HG03064 (cell line): ENCODE data around the gene DEAF1.

ENCODE experiments used
- ATAC-seq: cut with Tn5 transposase; IDR thresholded peaks from one replicate; pipeline ENCODE4 v1.9.1; 2021; ENCODE audit warnings: low read depth; ENCODE audit not compliant: unreplicated experiment

Gene DEAF1

DNA sequence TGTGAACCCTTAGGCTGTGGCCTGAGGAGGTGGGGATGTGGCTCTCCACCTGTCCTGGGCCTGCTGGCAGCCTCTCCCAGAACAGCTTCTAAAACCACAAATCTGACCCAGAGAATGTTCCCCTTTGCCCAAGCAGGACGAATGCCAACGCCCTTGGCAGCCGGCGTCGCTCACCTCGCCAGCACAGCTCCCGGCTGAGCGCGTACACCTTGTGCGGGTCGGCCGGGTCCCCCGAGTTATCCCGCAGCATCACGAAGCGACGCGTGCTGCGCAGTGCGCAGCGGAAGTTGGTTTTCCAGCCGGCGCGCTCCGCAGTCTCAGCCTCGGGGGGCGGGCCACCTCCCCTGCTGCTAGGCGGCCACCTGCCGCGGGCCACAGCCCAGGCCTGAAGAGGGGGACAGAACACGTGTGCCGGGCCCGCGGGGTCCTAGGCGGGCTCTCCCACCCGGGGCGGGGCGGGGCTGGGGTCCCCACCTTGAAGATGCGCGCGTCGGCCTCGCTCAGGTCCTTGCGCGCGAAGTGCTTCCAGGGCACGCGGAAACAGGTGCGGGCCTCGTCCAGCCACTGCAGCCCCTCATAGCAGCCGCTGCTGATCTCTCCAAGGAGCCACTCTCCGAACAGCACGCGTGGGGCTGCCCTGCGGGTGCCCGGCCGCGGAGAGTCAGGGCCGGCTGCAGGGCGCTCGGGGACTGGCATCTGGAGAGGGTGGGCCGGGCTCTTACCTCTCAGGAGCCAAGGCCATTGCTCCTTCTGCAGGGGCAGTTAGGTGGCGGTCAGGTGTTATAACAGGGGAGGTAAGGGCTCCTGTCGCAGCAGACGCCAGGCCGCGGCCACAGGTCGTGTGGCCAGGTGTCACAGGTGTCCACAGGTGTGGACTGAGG lies 80.2 kb downstream of the DEAF1 start:
- no peak for ATAC-seq

DNA sequence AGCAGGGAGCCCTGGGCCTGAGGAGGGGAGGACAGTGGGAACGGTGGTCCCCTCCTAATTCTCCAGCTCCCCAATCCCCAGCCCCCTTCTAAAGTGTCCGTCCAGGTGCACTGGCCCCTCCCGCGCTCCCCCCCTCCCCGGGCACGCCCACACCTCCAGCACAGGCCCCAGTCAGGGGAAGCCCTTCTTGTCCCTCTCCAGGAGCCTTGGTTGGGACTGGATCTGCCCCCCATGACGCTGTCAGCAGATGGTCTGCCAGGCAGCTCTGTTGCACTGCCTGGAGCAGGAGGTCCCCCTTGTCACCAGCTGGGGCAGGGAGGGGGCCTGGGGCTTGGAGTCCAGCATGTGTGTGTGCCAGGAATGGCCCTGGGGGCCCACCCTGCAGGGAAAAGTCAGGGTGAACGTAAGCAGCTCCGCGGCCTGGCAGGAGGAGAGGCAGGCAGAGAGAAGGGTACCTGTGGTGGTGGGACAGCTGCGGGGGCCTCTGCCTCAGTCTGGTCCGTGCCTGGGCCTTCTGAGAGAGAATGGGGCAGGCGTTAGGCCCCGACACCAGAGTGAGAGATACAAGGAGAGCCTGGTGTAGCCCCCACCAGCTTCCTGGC lies 80.9 kb downstream of the DEAF1 start:
- no peak for ATAC-seq

DNA sequence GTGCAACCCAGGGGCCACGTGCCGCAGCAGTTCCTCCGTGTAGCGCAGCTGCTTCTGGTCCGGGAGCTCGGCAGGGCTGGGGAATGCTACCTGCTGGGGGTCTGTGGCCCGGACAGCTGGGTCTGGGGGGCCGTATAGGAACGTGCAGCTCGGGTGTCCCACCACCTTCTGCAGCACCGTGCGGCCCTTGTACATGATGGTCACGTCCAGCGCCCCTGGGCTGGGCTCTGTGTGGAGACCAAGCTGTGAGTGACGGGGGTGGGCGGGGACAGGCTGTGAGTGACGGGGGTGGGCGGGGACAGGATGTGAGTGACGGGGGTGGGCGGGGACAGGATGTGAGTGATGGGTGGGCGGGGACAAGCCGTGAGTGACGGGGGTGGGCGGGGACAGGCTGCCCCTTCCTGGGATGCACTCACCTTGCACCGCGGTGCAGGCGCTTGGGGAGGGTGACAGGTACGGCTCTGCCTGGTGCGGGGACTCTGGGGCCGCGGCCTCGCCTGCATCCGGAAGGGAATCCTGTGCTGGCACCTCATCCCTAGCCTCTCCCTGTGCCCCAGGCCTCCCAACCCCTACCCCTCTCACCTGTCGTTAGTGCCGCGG lies 81.6 kb downstream of the DEAF1 start:
- no peak for ATAC-seq

DNA sequence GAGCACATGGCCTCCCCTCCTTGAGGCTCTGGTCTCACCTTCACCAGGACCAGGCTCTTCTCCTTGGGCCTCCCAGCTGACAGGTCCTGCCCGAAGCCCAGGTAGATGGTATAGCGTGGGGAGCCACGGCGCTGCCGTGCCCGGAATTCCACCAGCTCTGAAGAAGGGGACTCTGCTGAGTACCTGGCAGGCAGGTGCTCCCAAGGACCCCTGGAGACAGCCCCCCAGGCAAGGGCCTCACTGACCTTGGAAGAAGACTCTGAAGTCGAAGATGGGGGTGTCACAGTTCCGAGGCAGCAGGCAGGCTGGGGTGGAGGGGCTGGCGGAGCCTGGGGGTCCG lies 82.1 kb downstream of the DEAF1 start:
- ATAC-seq, result no peak

DNA sequence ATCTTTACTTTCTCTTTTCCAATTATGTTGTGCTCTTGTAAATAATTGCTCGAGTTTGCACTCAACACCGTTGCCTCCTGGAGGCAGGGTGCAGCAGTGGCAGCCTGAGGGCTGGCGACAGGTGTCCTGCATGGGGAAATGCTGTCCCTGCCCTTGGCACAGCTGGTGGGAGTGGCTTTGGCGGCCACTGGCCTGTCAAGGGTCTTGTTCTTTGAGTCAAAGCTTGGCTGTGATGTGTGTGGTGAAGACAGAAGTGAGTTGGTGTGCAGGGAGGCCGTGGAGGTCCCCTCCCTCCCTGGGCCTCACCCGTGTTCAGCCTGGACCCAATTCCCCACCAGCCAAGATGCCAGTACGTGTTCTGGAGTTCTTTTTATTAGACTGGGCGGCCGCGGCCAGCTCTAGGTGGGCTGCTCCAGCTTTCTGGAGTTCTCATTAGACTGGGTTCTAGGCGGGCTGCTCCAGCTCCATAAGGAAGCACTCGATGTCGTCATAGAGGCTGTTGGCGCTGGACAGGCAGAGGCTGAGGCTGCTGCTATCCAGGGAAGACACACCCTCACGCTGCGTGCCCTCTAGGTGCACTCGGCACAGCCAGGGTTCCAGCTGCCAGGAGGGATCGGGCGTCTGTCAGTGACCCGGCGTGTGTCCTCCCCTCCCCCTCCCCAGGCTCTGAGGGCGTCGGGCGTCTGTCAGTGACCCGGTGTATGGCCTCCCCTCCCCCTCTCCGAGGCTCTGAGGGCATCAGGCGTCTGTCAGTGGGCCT lies 82.6 kb downstream of the DEAF1 start:
- ATAC-seq, result no peak

DNA sequence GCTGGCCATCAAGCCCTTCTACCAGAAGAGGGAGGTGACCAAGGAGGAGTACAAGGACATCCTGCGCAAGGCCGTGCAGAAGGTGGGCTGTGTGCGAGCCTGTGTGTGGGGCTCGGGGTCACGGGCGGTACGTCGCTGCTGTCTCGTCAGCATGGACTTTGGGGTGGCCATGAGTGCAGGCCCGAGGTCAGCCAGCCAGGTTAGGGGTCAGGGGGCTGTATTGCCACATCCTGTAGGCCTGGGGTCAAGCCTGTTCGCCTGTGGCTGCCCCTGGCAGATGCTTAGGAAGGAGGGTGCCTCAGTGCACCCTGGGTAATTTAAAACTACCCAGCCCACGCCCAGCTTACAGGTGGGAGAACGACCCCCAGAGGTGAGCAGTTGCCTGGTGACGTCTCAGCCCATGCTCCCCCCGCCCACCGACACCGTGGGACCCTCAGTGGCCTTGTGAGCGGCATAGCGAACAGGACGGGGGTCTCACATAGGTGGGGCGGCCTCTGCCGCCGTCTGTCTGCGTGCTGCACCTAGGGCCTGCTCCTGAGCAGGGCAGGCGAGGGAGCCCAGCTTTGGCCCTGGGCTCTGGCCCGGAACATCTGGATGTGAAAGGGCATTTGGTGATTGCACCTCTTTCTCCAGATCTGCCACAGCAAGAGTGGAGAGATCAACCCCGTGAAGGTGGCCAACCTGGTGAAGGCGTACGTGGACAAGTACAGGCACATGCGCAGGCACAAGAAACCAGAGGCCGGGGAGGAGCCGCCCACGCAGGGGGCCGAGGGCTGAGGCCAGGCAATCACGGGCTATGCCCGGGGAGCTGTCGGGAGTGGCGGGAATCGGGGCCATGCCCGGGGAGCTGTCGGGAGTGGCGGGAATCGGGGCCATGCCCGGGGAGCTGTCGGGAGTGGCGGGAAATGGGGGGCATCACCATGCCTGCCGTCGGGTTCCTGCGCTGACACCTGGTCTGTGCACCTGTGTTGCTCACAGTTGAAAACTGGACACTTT lies 83.7 kb downstream of the DEAF1 start:
- no peak for ATAC-seq

DNA sequence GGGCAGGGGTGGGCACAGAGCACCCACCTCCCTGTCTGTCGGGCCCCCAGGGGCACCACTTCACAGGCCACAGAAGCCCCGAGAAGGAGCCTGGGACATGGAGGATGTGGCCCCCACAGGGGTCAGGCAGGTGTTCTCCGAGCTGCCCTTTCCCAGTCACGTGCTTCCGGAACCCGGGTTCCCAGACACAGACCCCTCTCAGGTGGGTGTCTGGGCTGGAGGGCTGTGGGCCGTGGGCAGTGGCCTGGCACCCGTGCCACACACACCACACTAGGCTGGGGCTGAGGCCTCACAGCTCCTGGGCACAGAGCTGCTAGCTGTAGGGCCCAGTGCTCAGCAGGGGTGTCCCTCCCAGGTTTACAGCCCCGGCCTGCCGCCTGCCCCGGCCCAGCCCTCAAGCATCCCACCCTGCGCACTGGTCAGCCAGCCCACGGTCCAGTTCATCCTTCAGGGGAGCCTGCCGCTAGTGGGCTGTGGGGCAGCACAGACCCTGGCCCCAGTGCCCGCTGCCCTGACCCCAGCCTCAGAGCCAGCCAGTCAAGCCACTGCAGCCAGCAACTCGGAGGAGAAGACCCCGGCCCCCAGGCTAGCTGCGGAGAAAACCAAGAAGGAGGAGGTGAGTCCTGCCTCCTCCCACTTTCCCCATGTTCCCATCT lies 84.7 kb downstream of the DEAF1 start:
- ATAC-seq, result no peak

DNA sequence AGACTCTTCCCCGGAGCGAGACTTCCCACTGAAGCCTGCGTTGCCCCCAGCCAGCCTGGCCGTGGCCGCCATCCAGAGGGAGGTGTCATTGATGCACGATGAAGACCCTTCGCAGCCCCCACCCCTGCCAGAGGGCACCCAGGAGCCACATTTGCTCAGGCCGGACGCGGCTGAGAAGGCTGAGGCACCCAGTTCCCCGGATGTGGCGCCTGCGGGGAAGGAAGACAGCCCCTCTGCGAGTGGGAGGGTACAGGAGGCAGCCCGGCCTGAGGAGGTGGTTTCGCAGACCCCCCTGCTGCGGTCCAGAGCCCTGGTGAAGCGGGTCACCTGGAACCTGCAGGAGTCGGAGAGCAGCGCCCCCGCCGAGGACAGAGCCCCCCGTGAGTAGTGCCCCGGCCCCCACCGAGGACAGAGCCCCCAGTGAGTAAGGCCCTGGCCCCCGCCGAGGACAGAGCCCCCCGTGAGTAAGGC lies 85.6 kb downstream of the DEAF1 start:
- ATAC-seq, result no peak

DNA sequence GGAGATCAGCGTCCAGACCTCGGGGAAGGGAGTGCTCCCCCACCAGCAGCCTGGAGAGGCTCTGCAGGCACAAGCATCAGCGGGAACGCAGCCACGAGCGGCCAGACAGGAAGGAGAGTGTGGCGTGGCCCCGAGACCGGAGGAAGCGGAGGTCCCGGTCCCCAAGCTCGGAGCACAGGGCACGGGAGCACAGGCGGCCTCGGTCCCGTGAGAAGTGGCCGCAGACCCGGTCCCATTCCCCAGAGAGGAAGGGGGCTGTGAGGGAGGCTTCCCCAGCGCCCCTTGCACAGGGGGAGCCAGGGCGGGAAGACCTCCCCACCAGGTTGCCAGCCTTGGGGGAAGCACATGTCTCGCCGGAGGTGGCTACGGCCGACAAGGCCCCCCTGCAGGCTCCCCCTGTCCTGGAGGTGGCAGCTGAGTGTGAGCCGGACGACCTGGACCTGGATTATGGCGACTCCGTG lies 86.2 kb downstream of the DEAF1 start:
- no peak for ATAC-seq

DNA sequence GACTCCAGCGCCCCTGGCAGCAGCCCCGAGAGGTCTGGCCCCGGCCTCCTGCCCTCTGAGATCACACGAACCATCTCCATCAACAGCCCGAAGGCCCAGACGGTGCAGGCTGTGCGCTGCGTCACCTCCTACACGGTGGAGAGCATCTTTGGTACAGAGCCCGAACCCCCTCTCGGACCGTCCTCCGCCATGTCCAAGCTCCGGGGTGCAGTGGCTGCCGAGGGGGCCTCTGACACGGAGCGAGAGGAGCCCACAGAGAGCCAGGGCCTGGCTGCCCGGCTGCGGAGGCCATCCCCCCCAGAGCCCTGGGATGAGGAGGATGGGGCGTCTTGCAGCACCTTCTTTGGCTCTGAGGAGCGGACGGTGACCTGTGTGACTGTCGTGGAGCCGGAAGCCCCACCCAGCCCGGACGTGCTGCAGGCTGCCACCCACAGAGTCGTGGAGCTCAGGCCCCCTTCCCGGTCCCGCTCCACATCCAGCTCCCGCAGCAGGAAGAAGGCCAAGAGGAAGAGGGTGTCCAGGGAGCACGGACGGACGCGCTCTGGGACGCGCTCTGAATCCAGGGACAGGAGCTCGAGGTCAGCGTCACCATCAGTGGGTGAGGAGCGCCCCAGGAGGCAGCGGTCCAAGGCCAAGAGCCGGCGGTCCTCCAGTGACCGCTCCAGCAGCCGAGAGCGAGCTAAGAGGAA lies 86.9 kb downstream of the DEAF1 start:
- ATAC-seq, result no peak

DNA sequence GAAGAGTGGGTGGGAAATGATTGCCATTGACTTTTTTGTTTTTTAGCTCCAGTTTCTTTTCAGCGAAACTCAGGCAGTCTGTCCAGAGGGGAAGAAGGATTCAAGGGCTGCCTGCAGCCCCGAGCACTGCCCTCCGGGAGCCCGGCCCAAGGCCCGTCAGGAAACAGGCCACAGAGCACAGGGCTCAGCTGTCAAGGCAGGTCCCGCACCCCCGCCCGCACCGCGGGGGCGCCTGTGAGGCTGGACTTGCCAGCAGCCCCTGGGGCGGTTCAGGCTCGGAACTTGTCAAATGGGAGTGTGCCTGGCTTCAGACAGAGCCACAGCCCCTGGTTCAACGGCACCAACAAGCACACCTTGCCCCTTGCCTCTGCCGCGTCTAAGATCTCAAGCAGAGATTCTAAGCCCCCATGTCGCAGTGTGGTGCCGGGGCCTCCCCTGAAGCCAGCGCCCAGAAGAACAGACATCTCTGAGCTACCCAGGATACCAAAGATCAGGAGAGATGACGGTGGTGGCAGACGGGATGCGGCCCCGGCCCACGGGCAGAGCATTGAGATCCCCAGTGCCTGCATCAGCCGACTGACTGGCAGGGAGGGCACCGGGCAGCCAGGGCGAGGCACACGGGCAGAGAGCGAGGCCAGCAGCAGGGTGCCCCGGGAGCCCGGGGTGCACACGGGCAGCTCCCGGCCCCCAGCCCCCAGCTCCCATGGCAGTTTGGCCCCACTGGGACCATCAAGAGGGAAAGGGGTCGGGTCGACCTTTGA lies 87.8 kb downstream of the DEAF1 start:
- ATAC-seq, result no peak

DNA sequence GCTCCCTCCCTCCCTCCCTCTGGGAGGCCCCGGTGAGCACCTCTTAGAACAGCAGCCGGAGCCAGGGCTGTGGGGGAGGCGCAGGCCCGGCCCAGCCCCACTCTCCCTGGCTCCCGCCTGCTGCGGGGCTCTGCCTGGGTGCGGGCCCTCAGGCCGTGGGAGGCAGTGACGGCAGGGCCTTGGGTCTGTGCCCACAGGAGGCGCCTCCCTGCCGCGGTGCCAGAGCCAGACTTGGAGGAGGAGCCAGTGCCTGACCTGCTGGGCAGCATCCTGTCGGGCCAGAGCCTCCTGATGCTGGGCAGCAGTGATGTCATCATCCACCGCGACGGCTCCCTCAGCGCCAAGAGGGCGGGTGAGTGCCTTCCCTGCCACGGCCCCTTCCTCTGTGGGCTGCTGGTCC lies 88.8 kb downstream of the DEAF1 start:
- ATAC-seq, result no peak

DNA sequence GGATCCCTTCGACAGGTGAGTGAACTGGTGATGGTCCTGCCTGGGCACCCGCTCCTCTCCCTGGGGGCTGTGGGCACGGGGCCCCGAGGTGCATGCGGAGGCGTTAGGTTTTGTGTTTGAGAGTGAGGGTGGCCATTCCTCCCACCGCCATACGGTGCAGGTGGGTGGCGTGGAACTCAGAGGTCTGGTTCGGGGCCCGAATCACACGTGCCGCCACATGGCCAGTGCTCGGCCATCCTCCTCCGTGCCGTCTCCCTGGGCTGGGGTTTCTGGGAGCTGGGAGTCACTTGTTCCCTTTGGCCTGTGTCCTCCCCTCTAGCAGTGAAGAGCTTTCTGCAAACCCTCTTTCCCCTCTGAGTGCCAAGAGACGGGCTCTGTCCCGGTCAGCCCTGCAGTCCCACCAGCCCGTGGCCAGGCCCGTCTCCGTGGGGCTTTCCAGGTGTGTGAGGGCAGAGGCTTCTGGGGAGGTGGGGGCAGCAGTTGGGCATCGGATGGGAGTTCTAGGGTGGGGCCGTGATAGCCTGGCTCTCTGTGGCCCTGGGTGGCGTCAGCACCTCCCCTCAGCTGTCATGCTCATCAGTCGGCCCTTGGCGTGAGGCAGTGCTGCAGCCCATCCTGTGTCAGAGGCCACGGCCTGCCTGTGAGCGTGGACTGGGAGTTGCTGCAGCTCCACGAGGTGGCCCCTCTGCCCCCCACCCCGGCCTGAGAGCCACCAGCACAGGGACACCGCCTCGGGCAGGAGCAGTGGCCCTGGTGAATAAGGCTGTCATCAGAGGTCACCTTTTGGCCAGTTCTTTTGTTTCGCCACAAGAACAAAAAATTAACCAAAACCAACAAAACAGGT lies 89.5 kb downstream of the DEAF1 start:
- no peak for ATAC-seq

DNA sequence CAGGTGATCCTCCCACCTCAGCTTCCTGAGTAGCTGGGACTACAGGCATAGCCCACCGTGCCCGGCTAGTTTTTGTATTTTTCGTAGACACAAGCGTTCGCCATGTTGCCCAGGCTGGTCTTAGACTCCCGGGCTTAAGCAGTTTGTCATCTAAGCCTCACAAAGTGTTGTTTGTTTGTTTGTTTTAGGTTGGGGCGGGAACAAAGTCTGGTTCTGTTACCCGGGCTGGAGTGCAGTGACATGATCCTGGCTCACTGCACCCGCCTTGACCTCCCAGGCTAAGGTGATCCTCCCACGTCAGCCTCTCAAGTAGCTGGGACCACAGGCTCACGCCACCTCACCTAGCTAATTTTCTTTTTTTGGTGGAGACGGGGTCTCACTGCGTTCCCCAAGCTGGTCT lies 91.9 kb downstream of the DEAF1 start:
- no peak for ATAC-seq

DNA sequence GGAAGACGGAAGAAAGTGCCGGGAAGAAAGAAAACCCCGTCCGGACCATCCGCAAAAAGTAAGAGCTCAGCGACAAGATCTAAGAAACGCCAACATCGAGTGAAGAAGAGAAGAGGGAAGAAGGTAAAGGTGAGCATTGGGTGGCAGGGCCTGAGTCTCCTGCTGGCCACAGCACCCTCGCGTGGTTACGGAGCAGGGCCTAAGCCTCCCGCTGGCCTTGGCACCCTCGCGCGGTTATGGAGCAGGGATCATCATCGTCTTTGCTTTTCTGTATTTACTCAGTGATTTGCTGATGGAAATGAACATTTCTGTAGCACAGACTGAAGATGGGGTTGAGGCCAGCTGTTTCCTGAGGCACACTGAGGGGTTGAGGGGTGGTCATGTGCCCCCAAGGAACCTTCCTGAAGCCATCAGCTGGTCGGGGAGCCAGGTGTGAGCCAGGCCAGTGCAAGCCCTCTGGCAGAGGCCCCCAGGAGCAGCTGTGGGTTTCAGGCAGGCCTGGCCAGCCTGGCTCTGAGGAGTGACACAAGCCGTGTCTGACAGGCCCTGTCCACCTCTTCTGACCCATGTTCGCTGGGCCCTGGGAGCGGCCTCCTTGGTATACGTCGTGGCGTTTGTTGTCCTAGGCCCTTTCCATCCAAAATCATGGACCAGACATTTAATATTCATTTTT lies 93.3 kb downstream of the DEAF1 start:
- no peak for ATAC-seq

DNA sequence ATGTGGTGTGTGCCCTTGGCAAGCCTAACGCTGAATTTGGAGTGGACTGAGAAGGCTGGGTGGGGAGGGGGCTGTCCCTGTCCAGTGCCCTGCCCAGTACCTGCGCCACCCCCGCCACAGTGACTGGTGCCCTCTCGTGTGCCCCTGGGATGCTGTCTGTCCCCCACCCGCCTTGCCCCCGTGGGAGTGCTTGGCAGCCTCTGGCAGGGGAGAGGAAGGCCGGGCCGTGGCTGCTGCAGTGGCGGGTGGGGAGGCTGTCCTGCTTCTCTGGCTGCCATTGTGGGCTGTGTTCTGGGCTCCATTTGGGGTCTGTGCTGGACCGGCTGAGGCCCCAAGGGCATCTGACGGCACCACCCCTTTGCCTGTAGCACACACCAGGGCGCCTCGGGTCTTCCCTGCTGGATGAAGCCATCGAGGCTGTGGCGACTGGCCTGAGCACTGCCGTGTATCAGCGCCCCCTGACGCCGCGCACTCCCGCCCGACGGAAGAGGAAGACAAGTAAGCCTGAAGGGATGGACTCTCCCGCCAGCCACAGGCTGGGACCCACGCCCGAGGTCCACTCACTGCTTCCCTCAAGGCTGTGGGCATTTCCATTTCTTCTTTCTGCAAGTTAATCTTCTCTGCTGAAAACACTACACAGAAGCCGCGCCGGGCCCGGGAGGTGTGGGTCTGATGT lies 96.9 kb downstream of the DEAF1 start:
- no peak for ATAC-seq
